GM19438 (cell line): ENCODE data around the gene LAMA1.

Experiments used
- ATAC-seq: cut with Tn5 transposase; IDR thresholded peaks from one replicate; pipeline ENCODE4 v1.9.1; 2021; ENCODE audit warnings: low read depth; ENCODE audit not compliant: unreplicated experiment

LAMA1 gene

GRCh38 chr18:7116001-7116730 lies 1.4 kb downstream of the LAMA1 start:
- ATAC-seq = no peak

- no peak for ATAC-seq
These were observed 4.7 kb downstream of the LAMA1 start for GRCh38 chr18:7112936-7113335.

GRCh38 chr18:7111134-7111533 lies 6.5 kb downstream of the LAMA1 start:
- no peak for ATAC-seq

GRCh38 chr18:7105943-7106342 lies 11.7 kb downstream of the LAMA1 start:
- no peak for ATAC-seq

- ATAC-seq = no peak
These were observed 12.3 kb downstream of the LAMA1 start for GRCh38 chr18:7105268-7105667.

- no peak for ATAC-seq
These were observed 12.9 kb downstream of the LAMA1 start for GRCh38 chr18:7104649-7105048.

- no peak for ATAC-seq
These were observed 15.5 kb downstream of the LAMA1 start for GRCh38 chr18:7102131-7102530.

GRCh38 chr18:7096838-7097237 lies 20.8 kb downstream of the LAMA1 start:
- ATAC-seq = no peak

- ATAC-seq = no peak
These were observed 23.2 kb downstream of the LAMA1 start for GRCh38 chr18:7094427-7094826.

- no peak for ATAC-seq
These were observed 26.8 kb downstream of the LAMA1 start for GRCh38 chr18:7090771-7091170.

GRCh38 chr18:7089369-7089768 lies 28.2 kb downstream of the LAMA1 start:
- no peak for ATAC-seq

- ATAC-seq = no peak
These were observed 33.2 kb downstream of the LAMA1 start for GRCh38 chr18:7084080-7085065.

GRCh38 chr18:7082671-7083070 lies 34.9 kb downstream of the LAMA1 start:
- no peak for ATAC-seq

- no peak for ATAC-seq
These were observed 38.4 kb downstream of the LAMA1 start for GRCh38 chr18:7079231-7079630.

- ATAC-seq = no peak
These were observed 45.0 kb downstream of the LAMA1 start for GRCh38 chr18:7072593-7072992.

GRCh38 chr18:7071600-7071999 lies 46.0 kb downstream of the LAMA1 start:
- ATAC-seq = no peak

GRCh38 chr18:7070466-7070865 lies 47.1 kb downstream of the LAMA1 start:
- ATAC-seq = no peak

- ATAC-seq = no peak
These were observed 48.6 kb downstream of the LAMA1 start for GRCh38 chr18:7068871-7069590.

- no peak for ATAC-seq
These were observed 50.5 kb downstream of the LAMA1 start for GRCh38 chr18:7066965-7067555.

GRCh38 chr18:7065736-7066135 lies 51.9 kb downstream of the LAMA1 start:
- no peak for ATAC-seq

- no peak for ATAC-seq
These were observed 53.3 kb downstream of the LAMA1 start for GRCh38 chr18:7064346-7064745.
